GM12874 (cell line): ENCODE measurements around the gene MAPK9.

Experiments used
- CTCF ChIP-seq: IDR thresholded peaks from 2 replicates; pipeline ENCODE4 v1.5.1; 2011; ENCODE audit warnings: low read depth, mild to moderate bottlenecking, control low read depth, low read length, moderate library complexity; ENCODE audit not compliant: insufficient read depth

MAPK9 gene

GRCh38 chr5:180206993-180207392, 84.9 kb downstream of the MAPK9 start:
- no peak for TF ChIP-seq CTCF

GRCh38 chr5:180205916-180206315, 86.0 kb downstream of the MAPK9 start:
- no peak for TF ChIP-seq CTCF

- TF ChIP-seq CTCF, result no peak
Measured at GRCh38 chr5:180204276-180204819, 87.5 kb downstream of the MAPK9 start.

- TF ChIP-seq CTCF, result no peak
Measured at GRCh38 chr5:180202939-180203573, 88.8 kb downstream of the MAPK9 start.

- TF ChIP-seq CTCF, result no peak
Measured at GRCh38 chr5:180201051-180201987, 90.6 kb downstream of the MAPK9 start.

- TF ChIP-seq CTCF, result no peak
Measured at GRCh38 chr5:180199390-180199789, 92.5 kb downstream of the MAPK9 start.

- no peak for TF ChIP-seq CTCF
Measured at GRCh38 chr5:180198208-180198607, 93.7 kb downstream of the MAPK9 start.
